WERI-Rb-1 (cell line): ENCODE results near the gene GARIN6.

Experiments used
- DNase-seq: peaks from one replicate; pipeline ENCODE4 v3.0.0-alpha.2; 2020
- H3K27ac ChIP-seq: fragments of 250-450 bp; sonication (Bioruptor Pico); 2 replicates; pipeline ENCODE4 v1.5.1; 2020; ENCODE audit warnings: mild to moderate bottlenecking, moderate library complexity
- H3K27me3 ChIP-seq: fragments of 250-450 bp; sonication (Bioruptor Pico); 2 replicates; pipeline ENCODE4 v1.5.1; 2021; ENCODE audit warnings: mild to moderate bottlenecking, low read depth, moderate library complexity; ENCODE audit not compliant: insufficient read depth, severe bottlenecking
- H3K36me3 ChIP-seq: fragments of 250-450 bp; sonication (Bioruptor Pico); 2 replicates; pipeline ENCODE4 v1.5.1; 2020; ENCODE audit warnings: mild to moderate bottlenecking, moderate library complexity
- H3K4me3 ChIP-seq: 2 replicates; pipeline ENCODE4 v1.5.1; 2011; ENCODE audit warnings: low read depth, mild to moderate bottlenecking, control low read depth, low read length
- H3K9me3 ChIP-seq: fragments of 250-450 bp; sonication (Bioruptor Pico); 2 replicates; pipeline ENCODE4 v1.5.1; 2021; ENCODE audit warnings: mild to moderate bottlenecking, moderate library complexity; ENCODE audit not compliant: severe bottlenecking
- TF ChIP-seq, protein P1 (sequence below): IDR thresholded peaks from 2 replicates; pipeline ENCODE4 v1.5.1; 2011; ENCODE audit warnings: low read depth, mild to moderate bottlenecking, control low read depth, inconsistent platforms, low read length

Gene GARIN6

GRCh38 chr12:99647453-99647852, at the start of gene GARIN6:
Gene GARIN6, plus strand, starts transcription at chr12:99647753. Its CDS starts 422 bp downstream, at chr12:99648175.
- Histone ChIP-seq H3K36me3 (no peaks in the 10 kb centered on the region), H3K27ac (no peak within 1 kb of the TSS), H3K4me3 (no peak within 1 kb of the TSS), H3K27me3 (no peaks in the 10 kb centered on the region), H3K9me3 (no peaks in the 10 kb centered on the region)
- TF ChIP-seq, protein P1, sequence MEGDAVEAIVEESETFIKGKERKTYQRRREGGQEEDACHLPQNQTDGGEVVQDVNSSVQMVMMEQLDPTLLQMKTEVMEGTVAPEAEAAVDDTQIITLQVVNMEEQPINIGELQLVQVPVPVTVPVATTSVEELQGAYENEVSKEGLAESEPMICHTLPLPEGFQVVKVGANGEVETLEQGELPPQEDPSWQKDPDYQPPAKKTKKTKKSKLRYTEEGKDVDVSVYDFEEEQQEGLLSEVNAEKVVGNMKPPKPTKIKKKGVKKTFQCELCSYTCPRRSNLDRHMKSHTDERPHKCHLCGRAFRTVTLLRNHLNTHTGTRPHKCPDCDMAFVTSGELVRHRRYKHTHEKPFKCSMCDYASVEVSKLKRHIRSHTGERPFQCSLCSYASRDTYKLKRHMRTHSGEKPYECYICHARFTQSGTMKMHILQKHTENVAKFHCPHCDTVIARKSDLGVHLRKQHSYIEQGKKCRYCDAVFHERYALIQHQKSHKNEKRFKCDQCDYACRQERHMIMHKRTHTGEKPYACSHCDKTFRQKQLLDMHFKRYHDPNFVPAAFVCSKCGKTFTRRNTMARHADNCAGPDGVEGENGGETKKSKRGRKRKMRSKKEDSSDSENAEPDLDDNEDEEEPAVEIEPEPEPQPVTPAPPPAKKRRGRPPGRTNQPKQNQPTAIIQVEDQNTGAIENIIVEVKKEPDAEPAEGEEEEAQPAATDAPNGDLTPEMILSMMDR, result no peak
- DNase-seq, result no peak

DNA sequence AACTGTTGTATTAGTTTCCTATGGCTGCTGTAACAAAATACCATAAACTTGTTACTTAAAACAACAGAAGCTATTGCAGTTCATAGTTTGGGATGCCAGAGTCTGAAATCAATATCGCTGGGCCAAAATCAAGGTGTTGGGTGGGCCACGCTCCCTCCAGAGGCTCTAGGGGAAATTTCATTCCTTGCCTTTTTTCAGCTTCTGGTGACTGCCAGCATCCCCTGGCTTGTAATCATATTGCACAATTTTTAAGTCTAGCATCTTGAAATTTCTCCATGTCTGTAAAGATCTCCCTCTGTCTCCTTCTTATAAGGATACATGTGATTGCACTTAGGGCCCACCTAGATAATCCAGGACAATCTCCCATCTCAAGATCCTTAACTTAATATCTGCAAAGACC, 48.8 kb upstream of the GARIN6 start:
- TF ChIP-seq, protein P1, result no peak
- Histone ChIP-seq H3K4me3 (no peak overlapping the region), H3K36me3 (no peaks in the 10 kb centered on the region), H3K27me3 (no peaks in the 10 kb centered on the region), H3K9me3 (no peaks in the 10 kb centered on the region), H3K27ac (no peak overlapping the region)
- no peak for DNase-seq

DNA sequence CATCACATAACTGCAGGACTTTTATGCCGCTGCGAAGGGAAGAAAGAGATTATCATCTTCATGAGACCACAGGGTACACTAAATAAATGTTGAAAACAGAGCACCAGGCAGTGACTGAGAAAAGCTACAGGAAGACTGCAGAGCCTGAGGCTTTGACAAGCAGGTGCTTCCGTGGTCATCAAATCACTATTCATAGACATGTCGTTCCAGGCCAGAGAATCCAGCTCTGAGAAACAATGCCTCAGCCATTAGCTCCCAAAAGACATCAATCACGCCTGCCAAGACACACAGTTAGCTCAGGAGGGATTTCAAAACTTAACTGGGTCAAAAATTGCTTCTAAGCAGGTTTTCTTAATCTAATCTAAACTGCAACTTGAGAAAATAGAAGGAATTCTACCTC, 47.2 kb upstream of the GARIN6 start:
- H3K27ac ChIP-seq, result no peak overlapping the region
- no peaks in the 10 kb centered on the region for H3K9me3 ChIP-seq
- no peaks in the 10 kb centered on the region for H3K27me3 ChIP-seq
- DNase-seq, result no peak
- no peaks in the 10 kb centered on the region for H3K36me3 ChIP-seq
- TF ChIP-seq, protein P1, result no peak
- H3K4me3 ChIP-seq, result no peak overlapping the region

GRCh38 chr12:99609455-99610181, 37.9 kb upstream of the GARIN6 start:
- Histone ChIP-seq H3K36me3 (no peaks in the 10 kb centered on the region), H3K27me3 (no peaks in the 10 kb centered on the region), H3K4me3 (no peak overlapping the region), H3K9me3 (no peaks in the 10 kb centered on the region), H3K27ac (no peak overlapping the region)
- DNase-seq, result no peak
- TF ChIP-seq, protein P1, result no peak

DNA sequence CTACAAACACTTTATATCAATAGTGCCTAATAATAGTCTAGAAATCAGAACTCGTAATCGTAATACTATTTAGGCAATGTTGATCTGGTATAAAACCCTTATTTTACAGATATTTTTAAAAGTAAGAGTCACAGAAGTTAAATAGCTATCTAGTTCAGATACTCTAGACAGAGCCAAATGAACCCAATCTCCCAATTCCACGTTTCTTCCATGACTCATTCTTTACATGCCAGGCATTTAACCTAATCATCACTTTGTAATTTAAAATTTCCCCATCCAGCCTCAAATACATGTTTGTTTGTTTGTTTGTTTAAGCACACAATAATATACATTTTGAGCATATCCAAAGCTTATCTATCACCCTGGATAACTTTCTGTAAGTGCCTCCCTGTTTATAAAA, 36.4 kb upstream of the GARIN6 start:
- H3K27me3 ChIP-seq, result no peaks in the 10 kb centered on the region
- H3K4me3 ChIP-seq, result no peak overlapping the region
- DNase-seq, result no peak
- TF ChIP-seq, protein P1, result no peak
- H3K9me3 ChIP-seq, result no peaks in the 10 kb centered on the region
- no peaks in the 10 kb centered on the region for H3K36me3 ChIP-seq
- H3K27ac ChIP-seq, result no peak overlapping the region

GRCh38 chr12:99611599-99611998, 36.0 kb upstream of the GARIN6 start:
- TF ChIP-seq, protein P1, result no peak
- Histone ChIP-seq H3K9me3 (no peaks in the 10 kb centered on the region), H3K4me3 (no peak overlapping the region), H3K36me3 (no peaks in the 10 kb centered on the region), H3K27me3 (no peaks in the 10 kb centered on the region), H3K27ac (no peak overlapping the region)
- DNase-seq, result no peak
